Fibroblast of lung (primary cell): ENCODE measurements around the gene RGS17.

ENCODE experiments used
- CTCF ChIP-seq, 2 donors: IDR thresholded peaks in 1 of 2; conservative IDR thresholded peaks in 1 of 2; 1 replicate in 1 of 2; 2 replicates in 1 of 2; pipeline ENCODE4 v1.5.1; 2011 to 2012; ENCODE audit warnings: low read length in 2 of 2, control low read depth in 1 of 2, inconsistent platforms in 1 of 2, low read depth in 1 of 2, mild to moderate bottlenecking in 1 of 2
- EZH2 ChIP-seq: IDR thresholded peaks from 2 replicates; pipeline ENCODE4 v1.5.1; 2012; ENCODE audit warnings: low read length, control low read depth, mild to moderate bottlenecking; ENCODE audit errors: missing control alignments

- no peak for TF ChIP-seq CTCF (conservative IDR thresholded peaks at IDR 0.05 in 1 of 2, IDR thresholded peaks at IDR 0.05 in 1 of 2; ENCODE audit: low read depth in 1 of 2, low read length in 2 of 2)
- no peak for TF ChIP-seq EZH2
Observed at GRCh38 chr6:153145591-153145990, 14.5 kb upstream of the RGS17 start.
